Stimulated activated CD8-positive, alpha-beta memory T cell treated with anti-CD3 and anti-CD28 coated beads, Interleukin-4, amount 100 ng/mL, for 48 hours (primary cell): ENCODE measurements around the gene ARTN.

ENCODE experiments used
- DNase-seq: peaks from one replicate; pipeline ENCODE4 v3.0.0-alpha.2; 2020

ARTN gene

GRCh38 chr1:43973981-43974442 is 40.4 kb downstream of the ARTN start:
- no peak for DNase-seq

- peak; percentile 98 for DNase-seq
Measured at GRCh38 chr1:43974443-43975248, 41.0 kb downstream of the ARTN start, which contains the start of gene ATP6V0B. Gene ATP6V0B, plus strand, starts transcription at chr1:43974960. Its CDS starts 81 bp downstream, at chr1:43975041.

- DNase-seq: peak; percentile 42
Measured at GRCh38 chr1:43975249-43975961, 41.8 kb downstream of the ARTN start.

GRCh38 chr1:43976045-43976444 is 42.4 kb downstream of the ARTN start:
- no peak for DNase-seq

- no peak for DNase-seq
Measured at GRCh38 chr1:43976890-43977289, 43.3 kb downstream of the ARTN start.

GRCh38 chr1:43977376-43978263 is 44.0 kb downstream of the ARTN start:
- no peak for DNase-seq

- DNase-seq: no peak
Measured at GRCh38 chr1:43978264-43978550, 44.6 kb downstream of the ARTN start.

GRCh38 chr1:43978551-43979260 is 45.1 kb downstream of the ARTN start, which contains the start of gene B4GALT2:
Gene B4GALT2, plus strand, starts transcription at chr1:43979210. Its CDS starts 1,951 bp downstream, at chr1:43981161.
- DNase-seq: peak; percentile 64

- no peak for DNase-seq
Measured at GRCh38 chr1:43979261-43979527, 45.6 kb downstream of the ARTN start.

GRCh38 chr1:43979528-43980254 is 46.1 kb downstream of the ARTN start:
- DNase-seq: peak; percentile 67

GRCh38 chr1:43980255-43981134 is 46.9 kb downstream of the ARTN start:
- no peak for DNase-seq

GRCh38 chr1:43981135-43981491 is 47.5 kb downstream of the ARTN start:
- DNase-seq: no peak

GRCh38 chr1:43981636-43982035 is 48.0 kb downstream of the ARTN start:
- DNase-seq: no peak

- no peak for DNase-seq
Measured at GRCh38 chr1:43982241-43982640, 48.6 kb downstream of the ARTN start.

GRCh38 chr1:43982808-43983207 is 49.2 kb downstream of the ARTN start:
- DNase-seq: no peak

- no peak for DNase-seq
Measured at GRCh38 chr1:43983253-43983899, 49.8 kb downstream of the ARTN start.

- DNase-seq: no peak
Measured at GRCh38 chr1:43984855-43985254, 51.3 kb downstream of the ARTN start.

- DNase-seq: no peak
Measured at GRCh38 chr1:43985984-43986595, 52.5 kb downstream of the ARTN start.

- no peak for DNase-seq
Measured at GRCh38 chr1:43986712-43987111, 53.1 kb downstream of the ARTN start.
